Activated T-helper 2 cell treated with anti-CD3 and anti-CD28 coated beads, Interferon-gamma antibody, Interleukin-2, Interleukin-4, amounts not matched to agents 10 μg/mL and 5 μg/mL and 100 μg/mL, durations not matched to agents 14 hours and 24 hours and 36 hours (primary cell): ENCODE results near the gene PLTP. TPM values are rescaled to one million over a fixed set of nuclear protein-coding genes. Genes with fewer than 3 reads are reported as not detected.
"Not testable (repeated sequence)": the region's sequence is repeated elsewhere in the genome, so short reads cannot be mapped to it uniquely, and the experiment has no call there.

Source experiments
- DNase-seq: peaks from one replicate; pipeline ENCODE4 v3.0.0; 2021; ENCODE audit warnings: low spot score
- H3K27ac Mint-ChIP-seq: one replicate; pipeline ENCODE4 v1.8.0; 2021; ENCODE audit warnings: mixed read lengths
- H3K27me3 Mint-ChIP-seq: one replicate; pipeline ENCODE4 v1.8.0; 2021; ENCODE audit warnings: low read depth, mixed read lengths
- H3K36me3 Mint-ChIP-seq: one replicate; pipeline ENCODE4 v1.8.0; 2021; ENCODE audit warnings: low read depth, mixed read lengths
- H3K4me1 Mint-ChIP-seq: one replicate; pipeline ENCODE4 v1.8.0; 2021; ENCODE audit warnings: low read depth, mixed read lengths
- H3K4me3 Mint-ChIP-seq: one replicate; pipeline ENCODE4 v1.8.0; 2021; ENCODE audit warnings: low read depth, mild to moderate bottlenecking, moderate library complexity, mixed read lengths
- H3K9me3 Mint-ChIP-seq: one replicate; pipeline ENCODE4 v1.8.0; 2021; ENCODE audit warnings: mixed read lengths
- intact Hi-C: fragments of 100-400 bp; cut with micrococcal nuclease; formaldehyde crosslinking; loops from one replicate; pipeline ENCODE4 v1.15.1; 2023
- total RNA-seq: library from RNA; stranded (reverse); gene quantifications from 2 replicates; pipeline ENCODE4 v1.2.3, GENCODE V29; 2022

PLTP gene
- total RNA-seq, 1 donor from 2014 or later: 5.5 TPM

GRCh38 chr20:45909336-45909808 lies 2.6 kb downstream of the PLTP start:
- Mint-ChIP-seq H3K27me3 (peaks cover 4% of the 10 kb centered on the region), H3K36me3 (no peaks in the 10 kb centered on the region), H3K4me3 (no peak overlapping the region), H3K27ac (no peak overlapping the region), H3K4me1 (peaks cover 7% of the 10 kb centered on the region), H3K9me3 (no peaks in the 10 kb centered on the region)
- intact Hi-C loops: no loop called here
- no peak for DNase-seq

DNA sequence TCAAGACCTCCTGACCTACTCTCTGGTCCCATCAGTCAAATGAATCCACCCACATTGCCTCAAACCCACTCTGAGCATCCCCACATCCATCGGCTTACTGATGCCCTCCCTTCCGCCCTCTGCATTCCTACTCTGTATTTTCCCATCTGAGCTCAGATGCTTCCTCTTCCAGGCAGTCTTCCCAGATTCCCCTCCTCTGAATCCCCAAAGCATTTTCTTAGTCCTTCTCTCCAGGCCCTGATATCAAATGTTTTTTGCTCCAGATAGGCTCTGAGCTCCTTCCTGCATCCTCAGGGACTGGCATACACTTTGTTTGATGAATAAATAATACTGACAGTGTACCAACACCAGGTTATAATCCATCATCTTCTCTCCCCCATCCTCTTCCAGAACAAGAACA lies 3.9 kb downstream of the PLTP start:
- Mint-ChIP-seq H3K27ac (no peak overlapping the region), H3K9me3 (no peaks in the 10 kb centered on the region), H3K4me1 (peaks cover 7% of the 10 kb centered on the region), H3K36me3 (no peaks in the 10 kb centered on the region), H3K4me3 (no peak overlapping the region), H3K27me3 (no peaks in the 10 kb centered on the region)
- DNase-seq: no peak
- intact Hi-C loops: no loop called here

- Mint-ChIP-seq H3K27me3 (no peaks in the 10 kb centered on the region), H3K9me3 (no peaks in the 10 kb centered on the region), H3K36me3 (no peaks in the 10 kb centered on the region), H3K4me1 (peaks cover 6% of the 10 kb centered on the region), H3K4me3 (no peak overlapping the region), H3K27ac (no peak overlapping the region)
- intact Hi-C loops: no loop called here
- no peak for DNase-seq
Measured at GRCh38 chr20:45907219-45907948, 4.6 kb downstream of the PLTP start.

DNA sequence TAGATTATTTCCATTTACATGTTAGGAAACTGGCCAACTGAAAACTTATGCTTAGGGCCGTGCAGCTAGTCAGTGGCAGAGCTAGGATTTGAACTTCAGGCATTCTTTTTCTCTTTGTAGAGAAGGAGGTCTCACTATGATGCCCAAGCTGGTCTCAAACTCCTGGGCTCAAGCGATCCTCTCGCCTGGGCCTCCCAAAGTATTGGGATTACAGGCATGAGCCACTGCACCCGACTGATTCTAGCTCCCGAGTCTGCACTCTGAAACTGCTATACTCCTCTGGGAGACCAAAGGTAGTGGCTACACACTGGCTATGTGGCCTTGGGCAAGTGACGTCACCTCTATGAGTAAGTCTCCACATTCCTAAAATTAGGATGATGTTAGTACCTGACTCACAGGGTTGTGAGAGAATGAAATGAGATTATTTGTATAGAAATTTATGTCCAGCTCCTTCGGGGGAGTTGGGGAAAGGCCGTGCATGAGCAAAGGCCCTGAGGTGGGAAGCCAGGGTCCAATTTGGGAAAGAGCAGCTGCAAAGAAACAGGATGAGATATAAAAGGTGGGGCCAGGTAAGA lies 6.4 kb downstream of the PLTP start:
- Mint-ChIP-seq H3K27me3 (no peaks in the 10 kb centered on the region), H3K27ac (no peak overlapping the region), H3K36me3 (no peaks in the 10 kb centered on the region), H3K4me1 (peaks cover 2% of the 10 kb centered on the region), H3K4me3 (no peak overlapping the region), H3K9me3 (no peaks in the 10 kb centered on the region)
- no peak for DNase-seq
- intact Hi-C loops: no loop called here

GRCh38 chr20:45904583-45905504 lies 7.1 kb downstream of the PLTP start:
- no peaks in the 10 kb centered on the region for H3K4me1 Mint-ChIP-seq
- no peak for DNase-seq
- H3K27ac Mint-ChIP-seq: no peak overlapping the region
- H3K27me3 Mint-ChIP-seq: no peaks in the 10 kb centered on the region
- intact Hi-C loops: no loop called here
- no peaks in the 10 kb centered on the region for H3K9me3 Mint-ChIP-seq
- H3K4me3 Mint-ChIP-seq: no peak overlapping the region
- H3K36me3 Mint-ChIP-seq: no peaks in the 10 kb centered on the region

- DNase-seq: no peak
- no peak overlapping the region for H3K4me3 Mint-ChIP-seq
- H3K9me3 Mint-ChIP-seq: no peaks in the 10 kb centered on the region
- no peaks in the 10 kb centered on the region for H3K36me3 Mint-ChIP-seq
- no peaks in the 10 kb centered on the region for H3K27me3 Mint-ChIP-seq
- no peak overlapping the region for H3K27ac Mint-ChIP-seq
- intact Hi-C loops: no loop called here
- no peaks in the 10 kb centered on the region for H3K4me1 Mint-ChIP-seq
Measured at GRCh38 chr20:45902199-45902701, 9.7 kb downstream of the PLTP start.

DNA sequence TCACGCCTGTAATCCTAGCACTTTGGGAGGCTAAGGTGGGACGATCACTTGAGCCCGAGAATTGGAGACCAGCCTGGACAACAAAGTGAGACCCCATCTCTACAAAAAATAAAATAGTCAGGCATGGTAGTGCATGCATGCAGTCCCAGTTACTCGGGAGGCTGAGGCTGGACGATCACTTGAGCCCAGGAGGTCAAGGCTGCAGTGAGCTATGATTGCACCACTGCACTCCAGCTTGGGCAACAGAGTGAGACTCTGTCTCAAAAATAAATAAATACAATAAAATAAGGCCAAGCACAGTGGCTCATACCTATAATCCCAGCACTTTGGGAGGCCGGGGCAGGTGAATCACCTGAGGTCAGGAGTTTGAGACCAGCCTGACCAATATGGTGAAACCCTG lies 10.6 kb downstream of the PLTP start:
- intact Hi-C loops, H3K27me3 Mint-ChIP-seq, H3K4me3 Mint-ChIP-seq: not testable (repeated sequence)

GRCh38 chr20:45899046-45899835 lies 12.7 kb downstream of the PLTP start:
- no peak overlapping the region for H3K27ac Mint-ChIP-seq
- intact Hi-C loops: loop anchor here (10.0 kb wide), 1 partner anchor 76 kb away; the partner anchor contains the start of gene ZNF335
- no peaks in the 10 kb centered on the region for H3K27me3 Mint-ChIP-seq
- no peaks in the 10 kb centered on the region for H3K9me3 Mint-ChIP-seq
- DNase-seq: no peak
- no peaks in the 10 kb centered on the region for H3K4me1 Mint-ChIP-seq
- H3K4me3 Mint-ChIP-seq: no peak overlapping the region
- H3K36me3 Mint-ChIP-seq: peaks cover 6% of the 10 kb centered on the region

More for the DNA sequence above, 10.6 kb downstream of the PLTP start:
- not testable (repeated sequence) for H3K27ac Mint-ChIP-seq, H3K4me1 Mint-ChIP-seq, H3K36me3 Mint-ChIP-seq, H3K9me3 Mint-ChIP-seq, DNase-seq

- Mint-ChIP-seq H3K36me3 (peaks cover 11% of the 10 kb centered on the region), H3K9me3 (no peaks in the 10 kb centered on the region), H3K27ac (no peak overlapping the region), H3K4me1 (peaks cover 4% of the 10 kb centered on the region), H3K27me3 (no peaks in the 10 kb centered on the region), H3K4me3 (no peak overlapping the region)
- intact Hi-C loops: loop anchor here (10.0 kb wide), 1 partner anchor 77 kb away; the partner anchor contains the start of gene ZNF335
- no peak for DNase-seq
Measured at GRCh38 chr20:45898285-45898684, 13.7 kb downstream of the PLTP start.

- H3K36me3 Mint-ChIP-seq: peaks cover 11% of the 10 kb centered on the region
- intact Hi-C loops: loop anchor here (10.0 kb wide), 1 partner anchor 77 kb away; the partner anchor contains the start of gene ZNF335
Measured at GRCh38 chr20:45897692-45898091, 14.3 kb downstream of the PLTP start.

GRCh38 chr20:45897289-45897688 lies 14.7 kb downstream of the PLTP start:
- no peak for DNase-seq
- no peak overlapping the region for H3K4me3 Mint-ChIP-seq
- peaks cover 11% of the 10 kb centered on the region for H3K36me3 Mint-ChIP-seq
- no peaks in the 10 kb centered on the region for H3K27me3 Mint-ChIP-seq
- intact Hi-C loops: loop anchor here (10.0 kb wide), 1 partner anchor 78 kb away; the partner anchor contains the start of gene ZNF335
- peaks cover 13% of the 10 kb centered on the region for H3K4me1 Mint-ChIP-seq
- no peak overlapping the region for H3K27ac Mint-ChIP-seq
- H3K9me3 Mint-ChIP-seq: no peaks in the 10 kb centered on the region

More at GRCh38 chr20:45897692-45898091, 14.3 kb downstream of the PLTP start:
- Mint-ChIP-seq H3K27ac (no peak overlapping the region), H3K27me3 (no peaks in the 10 kb centered on the region), H3K4me1 (peaks cover 9% of the 10 kb centered on the region), H3K9me3 (no peaks in the 10 kb centered on the region), H3K4me3 (no peak overlapping the region)
- DNase-seq: no peak
